ENCODE measurements around the gene ZNF214.
A peak's percentile ranks its signal among the peaks of the same experiment; 100 is the strongest.

Gene ZNF214

DNA sequence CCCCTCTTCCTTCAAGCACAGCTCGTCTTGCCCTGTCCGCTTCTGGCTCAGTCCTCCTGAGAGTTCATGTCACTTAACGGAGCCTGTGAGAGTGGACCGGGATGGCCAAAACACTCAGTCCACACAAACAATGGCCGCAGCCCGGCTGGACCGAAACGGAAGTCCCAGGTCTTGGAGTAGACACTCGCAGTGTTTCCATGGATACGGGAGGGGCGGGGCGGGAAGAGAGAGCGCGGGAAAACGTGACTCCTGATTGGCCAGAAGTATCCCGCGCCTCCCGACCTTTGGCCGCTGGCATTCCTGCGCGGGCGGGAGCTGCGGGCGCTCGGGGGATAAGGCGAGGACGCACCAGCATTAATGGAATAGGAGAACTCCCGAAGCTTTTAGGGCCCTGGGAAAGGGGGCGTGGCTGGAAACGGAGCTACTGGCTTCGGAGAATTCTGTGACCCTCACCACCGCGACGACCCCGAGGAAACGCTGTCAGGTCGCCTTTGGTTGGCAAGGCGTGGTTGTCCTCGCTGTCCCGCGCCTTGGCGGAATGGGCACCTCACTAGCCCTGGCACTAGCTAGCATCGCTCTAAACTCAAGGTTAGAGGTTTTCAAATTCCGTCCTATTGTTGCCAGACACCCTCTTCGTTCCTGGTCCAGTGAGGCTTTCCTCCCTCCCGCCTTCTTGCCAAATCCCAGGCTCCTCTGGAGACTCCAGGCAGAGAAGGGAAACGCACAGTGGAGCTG lies at the start of gene ZNF214, which contains the start of gene NLRP14:
Gene ZNF214 (minus strand): TSS at position 164 of the 735 bp plus-strand sequence. CDS start 17,511 bp downstream, outside the sequence.
Gene NLRP14 (plus strand): TSS at position 297 of the 735 bp plus-strand sequence. CDS start 18,108 bp downstream, outside the sequence.
- peak; percentile 20 to 93 (median 78) for DNase-seq

DNA sequence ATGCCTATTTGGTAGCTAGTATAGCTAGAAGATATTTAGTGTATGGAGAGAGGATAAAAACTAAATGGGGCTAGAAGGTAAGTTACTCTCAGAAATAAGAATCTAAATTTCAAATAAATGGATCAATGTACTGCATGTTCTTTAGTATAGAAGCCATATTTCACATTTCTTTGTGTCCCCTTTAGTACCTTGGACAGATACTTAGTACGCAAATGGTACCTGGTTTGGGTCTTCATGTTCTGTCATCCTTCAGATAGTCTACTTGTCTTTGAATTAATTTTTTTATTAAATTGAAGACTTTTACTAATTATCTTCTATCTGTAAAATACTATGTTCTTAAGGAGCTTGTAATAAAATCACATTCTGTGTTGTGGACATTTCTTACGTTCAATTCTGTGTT lies 42.4 kb upstream of the ZNF214 start:
- DNase-seq, result no peak

DNA sequence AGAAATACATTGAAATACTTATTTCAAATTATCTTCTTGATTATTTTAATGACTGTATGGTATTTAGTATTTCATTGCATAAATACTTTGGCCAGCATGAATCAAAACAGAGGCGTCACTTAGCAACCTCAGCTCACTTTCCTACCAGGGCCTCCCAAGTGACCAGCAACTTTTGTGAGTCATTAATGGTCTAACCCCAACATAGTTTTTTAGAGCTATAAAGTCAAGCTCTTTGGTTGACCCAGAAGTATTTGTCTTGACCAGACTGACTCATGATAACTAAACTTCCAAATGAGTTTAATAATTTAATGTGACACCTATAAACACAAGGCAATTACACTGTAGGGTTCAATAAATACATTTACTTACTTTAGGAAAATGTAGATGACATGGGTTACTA lies 40.7 kb upstream of the ZNF214 start:
- DNase-seq, result no peak

DNA sequence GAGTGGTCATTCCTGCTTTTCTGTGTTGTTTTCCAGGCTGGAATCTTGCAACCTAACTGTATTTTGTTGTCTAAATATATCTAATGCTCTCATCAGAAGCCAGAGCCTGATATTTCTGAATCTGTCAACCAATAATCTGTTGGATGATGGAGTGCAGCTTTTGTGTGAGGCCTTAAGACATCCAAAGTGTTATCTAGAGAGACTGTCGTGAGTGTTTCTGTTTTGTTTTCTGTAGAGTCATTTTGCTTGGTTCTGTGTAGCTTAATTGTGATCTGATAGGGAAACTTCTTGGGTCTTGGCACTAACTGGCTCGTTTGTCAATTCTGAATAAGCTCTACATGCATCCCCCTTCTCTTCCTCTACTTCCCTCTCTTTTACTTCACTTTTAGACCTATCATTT lies 37.5 kb upstream of the ZNF214 start:
- no peak for DNase-seq

DNA sequence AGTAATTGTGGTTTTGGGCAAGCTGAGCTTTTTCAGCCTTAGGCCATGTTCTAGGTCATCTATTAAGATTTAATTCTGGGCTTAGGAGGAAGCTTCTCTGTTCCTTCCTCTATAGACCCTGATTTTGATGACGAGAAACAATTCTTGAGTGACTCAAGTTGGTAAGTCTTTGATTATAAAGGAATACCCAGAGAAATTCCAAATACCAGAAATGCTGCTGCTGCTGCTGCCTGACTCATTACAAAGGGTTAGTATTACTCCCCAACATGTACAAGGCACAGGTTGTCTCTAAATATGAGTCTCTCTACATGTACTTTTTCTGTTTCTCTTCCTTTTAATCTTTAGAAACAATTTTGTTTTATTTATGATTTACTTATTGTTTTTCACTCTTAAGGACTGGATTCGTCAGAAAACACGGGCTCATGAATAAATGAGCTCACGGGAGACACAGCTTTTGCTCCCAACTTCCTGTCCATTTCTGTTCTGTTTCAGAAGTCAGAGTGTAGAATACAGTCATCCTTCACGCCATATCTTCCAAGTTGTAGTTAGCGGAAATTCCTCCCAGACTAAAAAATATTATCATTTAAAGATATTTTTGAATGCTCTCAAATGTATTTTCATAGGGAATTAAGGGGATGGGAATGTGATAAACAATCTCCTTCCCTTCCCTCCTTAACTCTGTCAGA lies 36.8 kb upstream of the ZNF214 start:
- no peak for DNase-seq

DNA sequence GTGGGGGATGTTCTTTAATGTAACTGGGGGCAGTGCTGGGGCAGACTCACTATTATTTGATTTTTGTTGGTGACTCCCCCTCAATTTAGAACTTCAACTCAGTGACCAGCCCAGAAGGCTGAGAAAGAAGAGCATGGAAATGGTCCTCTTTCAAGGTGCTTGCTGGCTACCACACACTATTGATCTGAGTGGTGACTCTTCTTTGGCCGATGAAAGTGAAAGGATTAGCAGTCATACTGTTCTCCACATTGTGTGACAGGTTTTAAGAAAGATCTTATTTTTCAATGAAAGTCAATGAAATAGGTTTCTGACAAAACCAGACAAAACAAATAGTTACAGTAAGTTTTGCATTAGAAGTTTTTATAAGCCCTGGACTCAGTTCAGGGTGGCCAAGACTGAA lies 30.0 kb upstream of the ZNF214 start:
- no peak for DNase-seq

DNA sequence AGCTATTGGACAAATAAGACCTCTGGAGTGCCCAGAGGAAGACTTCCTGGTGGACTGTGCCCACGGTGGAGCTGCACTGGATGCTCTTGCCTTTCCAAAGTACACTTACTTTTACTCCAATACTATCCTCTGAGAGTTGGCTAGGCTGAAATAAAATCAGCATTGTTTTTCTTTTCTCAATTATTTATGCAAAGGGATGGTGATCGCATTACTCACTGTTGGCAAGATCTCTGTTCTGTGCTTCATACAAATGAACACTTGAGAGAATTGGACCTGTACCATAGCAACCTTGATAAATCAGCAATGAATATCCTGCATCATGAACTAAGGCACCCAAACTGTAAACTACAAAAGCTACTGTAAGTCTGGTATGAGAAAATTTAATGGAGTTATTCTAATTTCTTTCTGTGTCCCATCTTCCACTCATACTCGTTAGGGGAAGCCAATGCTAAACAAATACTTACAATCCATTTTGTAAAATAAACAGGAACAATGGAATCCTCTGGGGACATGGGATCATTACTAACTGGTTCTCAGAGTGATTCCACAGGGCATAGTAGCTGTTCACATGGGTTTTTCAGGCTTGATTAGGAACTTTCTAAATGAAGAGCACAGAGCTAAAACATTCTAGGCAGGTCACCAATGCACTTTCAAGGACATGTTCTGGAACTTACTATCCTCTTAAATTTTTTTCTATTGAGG lies 26.5 kb upstream of the ZNF214 start:
- DNase-seq, result no peak

DNA sequence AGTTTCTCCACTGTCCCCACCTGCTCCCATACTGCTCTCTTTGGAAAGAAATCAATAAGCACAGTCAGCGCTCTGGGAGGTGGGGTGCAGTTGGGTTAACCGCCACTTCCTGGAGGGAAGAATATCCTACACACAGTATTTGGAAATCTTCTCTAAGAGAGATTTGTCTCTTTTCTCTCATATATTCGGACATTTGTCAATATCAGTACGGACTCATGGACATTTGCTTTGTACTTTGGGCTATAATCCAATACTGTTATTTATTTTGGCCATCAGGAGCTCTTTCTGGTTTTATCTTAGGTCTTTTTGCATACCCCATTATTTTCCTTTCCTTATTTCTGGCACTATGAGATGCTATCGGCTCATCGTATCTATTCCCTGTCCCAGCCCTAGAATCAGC lies 13.9 kb upstream of the ZNF214 start:
- DNase-seq, result no peak

DNA sequence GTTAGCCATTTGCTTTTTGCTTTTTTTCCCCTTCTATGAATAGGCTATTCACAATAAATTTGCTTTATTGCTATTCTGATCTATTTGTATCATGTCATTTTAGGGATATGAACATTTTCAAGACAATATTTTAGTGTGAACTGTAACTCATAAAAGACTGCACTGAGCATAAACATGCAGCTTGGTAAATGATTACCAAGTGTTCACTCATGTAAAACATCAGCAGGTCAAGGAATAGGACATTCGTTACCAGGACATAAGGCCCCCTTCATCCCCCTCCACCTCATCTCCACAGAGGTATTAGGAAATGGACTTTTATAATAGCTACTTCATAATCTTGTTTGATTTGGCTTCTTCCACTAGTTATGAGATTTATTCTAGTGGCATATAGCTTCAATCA lies 12.5 kb upstream of the ZNF214 start:
- DNase-seq, result no peak

DNA sequence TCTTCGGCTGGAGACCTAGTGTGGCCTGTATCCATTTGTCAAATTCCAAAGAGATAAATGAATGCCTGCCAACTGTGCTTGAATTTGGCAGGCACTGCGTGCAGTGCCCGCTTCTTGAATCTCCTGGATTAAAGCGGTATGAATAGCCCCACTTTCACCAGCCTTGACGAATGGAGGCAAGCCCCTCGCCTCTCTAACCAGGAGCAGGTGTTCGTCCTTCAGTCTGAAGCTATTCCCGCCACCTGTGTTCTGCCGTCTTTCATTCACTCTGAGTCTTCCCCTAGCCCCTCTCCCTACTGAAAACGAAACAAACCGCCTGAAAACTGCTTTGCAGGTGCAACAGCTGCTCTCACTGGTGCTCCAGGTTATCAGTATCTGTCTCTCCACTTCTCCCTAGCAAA lies 11.3 kb upstream of the ZNF214 start:
- no peak for DNase-seq

DNA sequence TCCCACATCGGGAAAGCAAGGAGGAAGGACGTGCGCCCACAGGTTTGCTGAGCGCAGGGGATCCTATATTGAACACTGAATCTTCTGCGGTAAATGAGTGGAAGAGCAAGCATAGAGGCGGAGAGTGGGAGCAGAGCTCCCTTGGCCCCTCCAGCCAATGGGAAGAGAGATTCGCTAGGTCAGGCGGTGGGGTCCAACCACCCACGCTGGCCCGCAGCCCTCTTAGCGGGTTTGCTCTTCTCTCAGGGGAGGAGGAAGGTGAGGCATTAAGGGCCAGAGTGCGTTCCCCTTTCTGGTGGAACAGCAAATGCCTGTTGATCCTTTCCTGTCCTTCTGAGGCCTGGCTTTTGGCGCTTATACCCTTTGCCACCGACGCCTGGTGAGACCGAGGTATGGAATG lies 10.7 kb upstream of the ZNF214 start:
- no peak for DNase-seq

DNA sequence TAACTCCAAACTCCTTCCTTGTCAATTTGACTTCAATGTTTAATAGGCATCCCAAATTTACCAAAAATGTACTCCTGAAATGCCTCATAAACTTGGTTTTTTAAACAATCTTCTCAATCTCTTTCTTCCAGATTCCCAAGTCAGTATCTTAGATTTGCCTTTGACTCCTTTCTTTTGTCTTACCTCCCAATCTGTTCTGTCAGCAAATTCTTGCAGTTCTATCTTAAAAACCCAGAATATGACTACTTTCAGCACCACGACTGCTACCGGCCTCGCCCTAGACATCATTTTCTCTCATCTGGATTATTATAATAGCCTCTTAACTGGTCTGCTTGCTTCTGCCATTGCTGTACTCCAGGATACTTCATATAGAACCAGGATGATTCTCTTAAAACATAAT lies 8.0 kb upstream of the ZNF214 start:
- no peak for DNase-seq

DNA sequence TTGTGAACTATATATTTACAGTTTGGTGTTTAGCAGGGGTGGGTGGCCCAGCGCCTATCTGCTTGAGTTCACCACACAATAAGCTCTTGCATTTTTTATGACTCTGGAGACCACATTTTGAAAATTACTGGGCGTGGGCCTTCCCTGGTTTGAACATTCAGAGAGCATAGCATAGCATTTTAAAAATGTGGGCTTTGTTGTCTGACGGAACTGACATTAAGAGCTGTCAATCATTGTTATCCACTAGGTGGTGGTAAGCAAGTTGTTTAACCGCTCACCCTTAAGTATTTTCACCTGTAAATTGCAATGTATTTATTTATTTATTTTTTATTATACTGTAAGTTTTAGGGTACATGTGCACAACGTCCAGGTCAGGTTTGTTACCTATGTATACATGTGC lies 1.2 kb upstream of the ZNF214 start:
- no peak for DNase-seq

DNA sequence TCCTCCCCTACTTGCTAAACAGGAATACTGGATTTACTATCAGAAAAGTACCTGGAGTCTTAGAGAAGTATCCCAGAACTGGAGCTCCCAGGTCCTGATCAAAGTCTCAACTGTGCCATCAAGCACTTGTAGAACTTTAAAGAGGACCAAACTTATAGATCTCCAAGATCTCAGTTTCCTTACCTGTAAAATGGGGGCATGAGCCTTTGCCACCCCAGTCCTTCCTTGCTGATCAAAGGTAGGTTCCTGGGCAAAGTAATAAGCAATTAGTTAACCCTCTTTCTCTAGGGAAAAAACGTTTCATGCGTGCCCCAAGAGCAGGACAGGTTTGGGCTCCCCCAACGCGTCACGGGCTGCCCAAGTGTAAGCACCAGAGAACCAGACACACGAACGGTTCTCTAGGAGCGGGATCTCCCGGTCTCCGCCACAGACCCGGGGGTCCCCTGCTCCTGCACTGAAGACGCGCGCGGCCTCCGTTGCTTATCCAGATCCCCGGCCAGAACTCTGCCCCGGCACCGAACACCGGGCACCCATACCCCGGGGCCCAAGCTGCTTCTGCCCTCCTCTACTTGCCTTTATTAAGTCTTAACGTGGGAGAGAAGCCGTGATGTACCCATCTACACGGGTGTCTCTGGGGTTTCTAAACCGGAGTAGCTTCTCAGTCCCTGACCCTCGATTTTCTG lies 505 bp downstream of the ZNF214 start:
- peak in 18 of 56 donors; percentile 10 to 66 (median 34) for DNase-seq

DNA sequence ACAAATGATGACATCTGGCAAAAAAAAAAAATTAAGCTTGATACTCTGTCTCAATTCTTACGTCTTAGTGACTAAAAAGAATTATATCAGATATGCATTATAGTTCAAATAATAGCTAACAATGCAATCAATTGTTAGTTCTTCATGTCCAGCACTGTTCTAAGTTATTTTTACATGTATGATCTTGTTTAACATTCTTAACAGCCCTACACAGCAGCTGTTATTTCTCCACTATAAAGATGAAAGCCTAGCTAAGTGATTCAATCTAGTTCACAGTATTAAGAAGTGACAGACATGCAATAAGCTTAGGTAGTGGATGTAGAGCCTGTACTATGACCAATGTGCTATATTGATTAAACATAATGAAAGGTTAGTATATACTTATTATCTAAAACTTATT lies 4.1 kb downstream of the ZNF214 start:
- no peak for DNase-seq

DNA sequence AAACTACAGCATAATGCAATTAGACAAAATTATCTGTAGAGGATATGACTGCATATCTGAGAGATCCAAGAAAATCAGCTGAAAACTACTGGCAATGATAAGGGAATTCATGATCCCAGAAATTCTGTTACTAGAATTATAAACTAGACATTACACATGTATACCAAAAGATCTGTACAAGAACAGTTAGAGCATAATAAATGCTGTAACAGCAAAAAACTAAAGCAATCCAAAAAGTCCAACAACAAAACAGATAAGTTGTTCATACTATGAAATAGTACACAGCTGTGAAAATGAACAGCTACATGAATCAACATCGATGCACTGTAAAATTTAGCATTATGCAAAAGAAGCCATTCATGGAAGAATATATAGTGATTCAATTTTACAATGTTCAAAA lies 6.0 kb downstream of the ZNF214 start:
- no peak for DNase-seq

DNA sequence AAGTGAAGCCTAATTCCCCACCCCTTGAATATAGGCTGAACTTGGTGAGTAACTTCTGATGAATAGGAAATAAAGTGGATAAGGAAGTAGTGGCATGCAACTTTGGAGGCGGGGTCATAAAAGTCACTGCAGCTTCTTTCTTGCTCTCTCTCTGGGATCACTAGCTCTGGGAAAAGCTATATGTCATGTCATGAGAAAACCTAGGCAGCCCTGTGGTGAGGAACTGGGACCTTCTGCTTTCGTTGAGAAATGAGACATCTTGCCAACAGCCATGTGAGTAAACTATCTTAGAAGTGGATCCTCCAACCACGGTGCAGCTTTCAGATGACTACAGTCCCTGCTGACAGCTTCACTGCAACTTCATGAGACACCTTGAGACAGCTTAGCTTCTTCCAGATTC lies 15.7 kb downstream of the ZNF214 start:
- peak in 3 of 56 donors; percentile 1 to 4 (median 3) for DNase-seq

DNA sequence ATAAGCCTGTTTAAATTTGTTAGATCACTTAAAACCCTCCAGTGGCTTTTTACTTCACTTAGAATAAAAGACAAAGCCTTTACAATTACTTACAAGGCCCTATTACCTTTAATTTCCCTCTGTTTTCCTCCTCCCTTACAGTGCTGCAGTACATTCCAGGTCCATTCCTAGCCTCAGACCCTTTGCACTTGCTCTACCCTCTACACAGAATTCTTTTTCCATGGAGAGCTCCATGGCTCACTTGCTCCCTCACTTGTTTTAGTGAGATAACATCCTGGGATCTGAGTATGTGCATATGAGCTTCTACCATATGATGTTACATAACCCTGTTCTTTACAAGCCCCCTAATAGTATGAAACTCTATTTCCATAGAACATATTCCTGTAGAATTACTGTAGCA lies 24.4 kb downstream of the ZNF214 start:
- no peak for DNase-seq

DNA sequence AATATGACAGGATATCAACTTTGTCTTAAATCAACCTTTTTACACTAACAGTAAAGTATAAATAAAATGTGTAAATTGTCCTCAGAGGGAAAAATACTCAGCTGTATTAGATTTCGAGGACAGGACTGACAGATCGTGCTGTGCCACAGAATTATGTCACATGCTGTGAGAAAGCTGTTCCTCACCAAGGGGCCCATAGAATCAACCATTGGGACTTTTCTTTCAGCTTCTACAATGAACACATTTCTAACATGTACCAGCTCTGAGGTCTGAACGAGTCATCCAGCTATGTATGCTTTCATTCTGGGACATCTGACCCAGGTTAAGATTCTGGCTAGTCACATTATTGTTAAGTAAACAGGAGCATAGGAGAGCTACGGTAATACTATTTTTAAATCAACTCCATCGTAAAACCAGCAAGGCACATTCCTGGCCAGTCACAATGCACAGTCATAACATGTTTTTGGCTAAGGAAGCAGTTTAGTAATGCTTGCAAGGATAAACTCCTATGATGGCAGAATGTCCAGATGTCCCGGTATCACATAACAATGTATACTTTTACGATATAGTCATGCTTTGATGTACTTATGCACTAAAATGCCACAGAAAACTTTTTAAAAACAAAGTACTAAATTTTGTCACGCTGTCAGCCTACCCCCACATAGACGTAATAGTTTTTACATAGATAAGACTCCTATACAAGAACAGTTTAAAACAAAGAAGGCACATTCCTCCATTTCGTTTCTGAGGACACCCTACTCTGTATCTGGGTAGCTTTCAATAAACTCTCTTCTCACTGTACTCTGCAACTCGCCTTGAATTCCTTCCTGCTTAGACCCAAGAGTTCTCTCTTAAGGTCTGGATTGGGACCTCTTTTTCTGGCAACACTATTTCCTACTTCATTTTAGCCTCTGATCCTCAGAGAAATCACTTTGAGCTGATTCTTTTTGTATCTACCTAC lies 27.4 kb downstream of the ZNF214 start:
- DNase-seq, result no peak

DNA sequence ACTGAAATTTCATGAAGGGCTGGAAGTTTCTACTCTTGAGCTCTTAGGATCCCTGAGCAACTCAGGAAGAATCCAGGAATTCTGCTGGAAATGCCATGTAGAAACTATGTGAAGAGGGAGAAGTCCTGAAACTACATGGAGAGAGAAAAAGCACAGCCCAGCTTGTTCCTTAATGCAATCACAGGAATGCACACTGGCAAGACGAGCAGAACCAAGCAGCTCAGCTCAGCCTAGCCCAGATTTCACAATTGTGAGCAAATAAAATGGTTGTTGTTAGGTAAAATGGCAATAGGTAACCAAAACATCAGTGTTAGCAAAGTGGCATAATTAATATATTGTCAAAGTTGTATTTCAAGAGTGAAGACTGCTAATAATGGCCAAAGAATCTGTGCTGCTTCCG lies 28.1 kb downstream of the ZNF214 start:
- DNase-seq, result no peak

DNA sequence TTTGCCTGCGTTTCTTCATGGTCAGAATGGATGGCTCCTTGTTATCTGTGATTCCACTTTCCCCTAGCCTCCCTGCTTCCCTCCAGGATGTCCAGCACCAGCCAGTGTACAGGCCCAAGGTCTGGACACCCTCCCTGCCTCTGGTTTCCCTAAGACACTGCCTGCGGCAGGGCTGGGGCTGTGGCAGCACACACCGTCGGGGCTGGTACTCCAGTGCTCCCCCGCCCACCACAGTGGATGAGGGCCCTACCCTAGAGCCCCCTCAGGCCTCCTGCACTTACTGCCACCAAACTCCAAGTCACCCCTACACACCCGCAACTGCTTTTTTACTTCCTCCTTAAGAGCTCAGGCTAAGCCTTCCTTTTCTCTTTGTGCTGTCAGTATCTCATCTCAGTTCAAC lies 28.9 kb downstream of the ZNF214 start:
- DNase-seq, result no peak

Data from amygdala (tissue), 56 donors.